ENCODE measurements around the gene FAM170A.

Gene FAM170A

DNA sequence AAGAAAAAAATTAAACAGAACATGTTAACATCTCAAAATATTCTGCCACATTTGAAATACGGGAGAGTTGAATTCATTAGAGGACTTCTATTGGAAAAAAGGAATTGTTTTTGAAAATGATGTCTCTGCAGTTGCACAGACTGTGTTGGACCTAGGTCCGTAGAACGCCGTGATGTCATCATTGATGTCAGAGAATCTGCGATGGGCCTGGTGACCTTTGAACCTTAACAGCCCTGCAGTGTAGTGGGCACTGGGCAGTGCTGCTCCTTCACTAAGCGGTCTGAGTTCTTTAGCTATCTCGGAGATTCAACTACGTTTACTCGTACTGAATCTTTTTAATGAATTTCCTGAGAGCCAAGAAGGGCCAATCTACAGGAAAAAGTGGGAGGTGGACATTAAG is at the start of gene FAM170A:
FAM170A (plus strand) TSS at position 220 of the 400 bp plus-strand sequence. CDS start 211 bp downstream, outside the sequence.
- no peak for TF ChIP-seq JUND (IDR thresholded peaks at IDR 0.05; ENCODE audit: low read depth)
- in situ Hi-C loops (cut with HindIII; ENCODE audit: low pct_unique_long_range_greater_than_20kb, low sequenced_read_pairs) = no loop called here

GRCh38 chr5:119582987-119583386 is 46.4 kb upstream of the FAM170A start:
- in situ Hi-C loops (cut with HindIII; ENCODE audit: low pct_unique_long_range_greater_than_20kb, low sequenced_read_pairs) = no loop called here
- no peak for DNase-seq (ENCODE audit: low read depth in 1 of 2, low spot score in 1 of 2)
- no peak for TF ChIP-seq JUND (IDR thresholded peaks at IDR 0.05; ENCODE audit: low read depth)

More for the DNA sequence above, at the start of gene FAM170A:
- DNase-seq (ENCODE audit: low read depth in 1 of 2, low spot score in 1 of 2) = no peak

DNA sequence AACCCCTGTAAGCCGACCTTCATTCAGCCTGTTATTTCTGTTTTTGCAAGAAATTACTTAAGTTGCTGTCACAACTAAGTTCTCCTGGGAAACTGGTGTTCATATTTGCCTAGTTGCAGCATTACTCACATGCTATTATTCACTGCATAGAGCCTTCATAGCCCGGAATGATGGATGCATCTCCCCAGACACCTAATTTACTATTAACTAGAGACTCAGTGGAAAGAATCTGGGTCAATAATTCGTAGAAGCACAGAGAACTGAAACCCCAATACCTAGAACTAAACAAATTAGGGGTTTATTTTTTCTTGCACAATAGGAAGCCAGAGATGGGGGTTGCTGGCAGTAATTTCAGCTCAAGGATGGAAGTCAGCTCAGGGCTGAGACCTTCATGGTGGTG is 45.7 kb upstream of the FAM170A start:
- TF ChIP-seq JUND (IDR thresholded peaks at IDR 0.05; ENCODE audit: low read depth) = no peak
- no peak for DNase-seq (ENCODE audit: low read depth in 1 of 2, low spot score in 1 of 2)
- in situ Hi-C loops (cut with HindIII; ENCODE audit: low pct_unique_long_range_greater_than_20kb, low sequenced_read_pairs) = no loop called here

GRCh38 chr5:119596046-119596445 is 33.3 kb upstream of the FAM170A start:
- no peak for DNase-seq (ENCODE audit: low read depth in 1 of 2, low spot score in 1 of 2)
- in situ Hi-C loops (cut with HindIII; ENCODE audit: low pct_unique_long_range_greater_than_20kb, low sequenced_read_pairs) = no loop called here

GRCh38 chr5:119597728-119598298 is 31.5 kb upstream of the FAM170A start:
- no peak for DNase-seq (ENCODE audit: low read depth in 1 of 2, low spot score in 1 of 2)
- TF ChIP-seq JUND (IDR thresholded peaks at IDR 0.05; ENCODE audit: low read depth) = no peak
- in situ Hi-C loops (cut with HindIII; ENCODE audit: low pct_unique_long_range_greater_than_20kb, low sequenced_read_pairs) = no loop called here

More at GRCh38 chr5:119596046-119596445, 33.3 kb upstream of the FAM170A start:
- no peak for TF ChIP-seq JUND (IDR thresholded peaks at IDR 0.05; ENCODE audit: low read depth)

DNA sequence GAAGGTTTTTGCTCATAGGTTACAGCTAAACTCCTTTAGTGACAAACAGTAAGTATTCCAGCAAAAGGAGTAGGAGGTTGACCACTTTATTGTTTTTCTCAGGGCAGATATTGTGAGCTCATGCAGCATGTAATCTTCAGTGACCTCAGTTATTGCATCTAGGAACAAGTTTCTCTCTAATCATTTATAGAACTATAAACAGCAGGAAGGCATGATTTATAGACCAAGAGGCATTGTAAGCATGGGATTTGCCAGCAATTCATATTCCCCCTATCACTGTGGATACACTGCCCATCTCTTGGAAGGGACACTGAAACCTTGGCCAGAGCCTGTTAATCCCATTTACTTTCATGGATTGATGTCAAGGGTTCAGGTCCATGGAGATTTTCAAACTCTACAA is 15.4 kb upstream of the FAM170A start:
- in situ Hi-C loops (cut with HindIII; ENCODE audit: low pct_unique_long_range_greater_than_20kb, low sequenced_read_pairs) = no loop called here
- DNase-seq (ENCODE audit: low read depth in 1 of 2, low spot score in 1 of 2) = no peak
- TF ChIP-seq JUND (IDR thresholded peaks at IDR 0.05; ENCODE audit: low read depth) = no peak

- TF ChIP-seq JUND (IDR thresholded peaks at IDR 0.05; ENCODE audit: low read depth) = no peak
- in situ Hi-C loops (cut with HindIII; ENCODE audit: low pct_unique_long_range_greater_than_20kb, low sequenced_read_pairs) = no loop called here
- DNase-seq (ENCODE audit: low read depth in 1 of 2, low spot score in 1 of 2) = no peak
Observed at GRCh38 chr5:119614838-119615237, 14.5 kb upstream of the FAM170A start.

- no peak for TF ChIP-seq JUND (IDR thresholded peaks at IDR 0.05; ENCODE audit: low read depth)
- DNase-seq (ENCODE audit: low read depth in 1 of 2, low spot score in 1 of 2) = no peak
- in situ Hi-C loops (cut with HindIII; ENCODE audit: low pct_unique_long_range_greater_than_20kb, low sequenced_read_pairs) = no loop called here
Observed at GRCh38 chr5:119626086-119626485, 3.3 kb upstream of the FAM170A start.

DNA sequence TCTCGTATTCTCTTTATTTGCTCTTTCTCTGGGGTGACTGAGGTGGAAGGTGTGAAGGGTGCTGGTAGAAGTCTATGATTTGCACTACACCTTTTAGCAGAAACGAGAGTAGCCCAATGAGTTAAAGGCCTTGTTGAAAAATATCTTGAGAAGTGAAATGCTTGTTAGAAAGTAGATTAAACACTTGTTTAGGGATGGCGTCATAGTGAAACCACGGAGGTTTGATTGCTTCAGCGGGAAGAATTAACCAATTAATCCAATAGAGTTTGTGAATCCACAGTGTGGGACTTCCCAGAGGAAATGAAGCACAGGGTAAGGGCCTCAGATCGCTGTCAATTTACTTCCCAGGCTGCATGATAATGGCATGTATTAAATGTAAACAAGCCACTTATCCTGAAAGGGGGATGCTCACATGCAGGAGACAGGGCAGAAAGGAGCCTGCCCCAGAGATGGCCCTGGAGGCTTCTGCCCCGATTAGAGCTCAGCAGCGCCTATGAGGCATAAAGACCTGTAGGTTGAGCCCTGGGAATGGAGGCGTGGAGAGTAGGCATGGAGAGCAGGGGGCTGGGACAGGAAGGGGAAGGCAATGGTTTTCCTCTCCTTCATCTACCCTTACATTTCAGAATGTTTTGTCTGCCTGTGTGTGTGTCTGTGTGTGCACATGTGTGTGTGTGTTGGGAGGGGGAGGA is 1.5 kb downstream of the FAM170A start:
- DNase-seq (ENCODE audit: low read depth in 1 of 2, low spot score in 1 of 2) = no peak
- no peak for TF ChIP-seq JUND (IDR thresholded peaks at IDR 0.05; ENCODE audit: low read depth)
- in situ Hi-C loops (cut with HindIII; ENCODE audit: low pct_unique_long_range_greater_than_20kb, low sequenced_read_pairs) = no loop called here

- no peak for TF ChIP-seq JUND (IDR thresholded peaks at IDR 0.05; ENCODE audit: low read depth)
- in situ Hi-C loops (cut with HindIII; ENCODE audit: low pct_unique_long_range_greater_than_20kb, low sequenced_read_pairs) = no loop called here
- DNase-seq (ENCODE audit: low read depth in 1 of 2, low spot score in 1 of 2) = no peak
Observed at GRCh38 chr5:119631660-119632059, 2.3 kb downstream of the FAM170A start.

GRCh38 chr5:119651486-119651885 is 22.1 kb downstream of the FAM170A start:
- in situ Hi-C loops (cut with HindIII; ENCODE audit: low pct_unique_long_range_greater_than_20kb, low sequenced_read_pairs) = no loop called here
- TF ChIP-seq JUND (IDR thresholded peaks at IDR 0.05; ENCODE audit: low read depth) = no peak
- no peak for DNase-seq (ENCODE audit: low read depth in 1 of 2, low spot score in 1 of 2)

GRCh38 chr5:119655061-119655460 is 25.7 kb downstream of the FAM170A start:
- no peak for DNase-seq (ENCODE audit: low read depth in 1 of 2, low spot score in 1 of 2)

DNA sequence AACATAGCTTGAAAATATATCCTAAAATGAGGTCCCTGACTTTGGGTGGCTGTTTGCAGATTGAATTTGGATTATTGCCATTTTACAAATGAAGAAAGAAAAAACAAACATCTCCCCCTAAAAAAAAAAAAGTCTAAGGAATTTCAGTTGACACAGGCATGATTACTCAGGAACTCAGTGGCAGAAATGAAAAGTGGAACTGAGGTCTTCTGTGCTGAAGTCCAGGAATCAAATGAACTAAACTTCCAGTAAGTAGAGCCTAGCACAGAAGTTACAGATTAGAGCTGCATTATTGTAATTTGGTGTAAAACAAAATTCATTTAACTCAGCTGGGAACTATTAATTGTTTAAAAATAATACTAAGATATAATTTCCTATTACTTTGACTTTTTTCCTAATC is 26.7 kb downstream of the FAM170A start:
- TF ChIP-seq JUND (IDR thresholded peaks at IDR 0.05; ENCODE audit: low read depth) = no peak
- in situ Hi-C loops (cut with HindIII; ENCODE audit: low pct_unique_long_range_greater_than_20kb, low sequenced_read_pairs) = no loop called here
- DNase-seq (ENCODE audit: low read depth in 1 of 2, low spot score in 1 of 2) = no peak

More at GRCh38 chr5:119655061-119655460, 25.7 kb downstream of the FAM170A start:
- in situ Hi-C loops (cut with HindIII; ENCODE audit: low pct_unique_long_range_greater_than_20kb, low sequenced_read_pairs) = no loop called here
- TF ChIP-seq JUND (IDR thresholded peaks at IDR 0.05; ENCODE audit: low read depth) = no peak
